Hematopoietic multipotent progenitor cell treated with erythropoietin and hydrocortisone succinate and interleukin-3 and kit ligand, for 15 days (in vitro differentiated cells): Measurements from ENCODE around the gene MAT2A.
"Not testable (repeated sequence)": the region's sequence is repeated elsewhere in the genome, so short reads cannot be mapped to it uniquely, and the experiment has no call there.

ENCODE experiments used
- DNase-seq: peaks from one replicate; pipeline ENCODE4 v3.0.0-alpha.2; 2015; ENCODE audit warnings: low spot score

Gene MAT2A

DNA sequence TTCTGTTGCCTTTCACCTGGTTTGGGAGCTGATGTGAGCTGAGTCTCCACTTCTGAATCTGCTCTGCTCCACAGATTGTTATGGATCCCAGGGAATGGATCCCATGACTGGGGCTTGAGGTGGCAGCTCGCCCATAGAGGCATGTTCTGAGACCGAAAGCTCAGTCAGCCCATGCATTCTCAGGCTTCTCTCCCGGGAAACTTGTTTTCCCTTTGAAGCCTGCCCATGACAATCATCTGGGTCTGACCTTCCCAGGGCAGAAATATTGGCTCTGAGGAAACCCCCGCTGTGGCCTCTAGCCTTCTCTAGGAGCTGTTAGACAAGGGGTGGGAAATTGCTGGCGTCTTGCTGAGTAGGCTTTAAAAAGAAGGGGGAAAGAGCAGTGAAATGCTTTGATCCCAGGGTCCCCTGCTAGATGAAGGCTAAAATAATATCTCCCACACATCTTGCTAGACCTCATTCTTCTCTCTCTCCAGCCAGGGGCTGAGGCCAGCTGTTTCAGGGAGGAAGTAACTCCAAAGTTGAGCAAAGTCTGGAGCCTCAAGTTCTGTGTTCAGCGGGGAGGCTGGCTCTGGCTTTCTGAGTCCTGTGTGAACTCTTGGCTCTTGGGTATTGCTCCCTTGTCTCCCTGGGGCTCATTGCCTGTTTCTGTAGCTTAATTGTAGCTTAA is 40.4 kb downstream of the MAT2A start:
- no peak for DNase-seq

DNA sequence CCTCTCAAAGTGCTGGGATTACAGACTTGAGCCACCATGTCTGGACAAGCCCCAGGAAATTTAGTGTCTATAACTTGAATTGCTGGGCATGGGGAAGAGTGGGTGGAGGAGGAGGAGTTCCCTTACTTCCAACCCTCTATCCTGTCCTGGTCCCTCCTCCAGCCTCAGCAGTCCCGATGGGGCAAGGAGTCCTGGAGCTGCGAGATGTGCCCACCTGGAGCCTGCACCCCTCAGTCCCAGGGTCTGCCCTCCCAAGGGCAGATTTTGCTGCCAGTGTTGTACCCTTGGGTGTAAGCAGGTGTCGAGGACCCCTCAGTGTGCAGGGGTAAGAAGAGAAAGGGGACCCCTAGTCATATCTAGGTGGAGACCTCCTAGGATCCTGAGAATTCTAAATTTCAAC is 41.2 kb downstream of the MAT2A start:
- no peak for DNase-seq

DNA sequence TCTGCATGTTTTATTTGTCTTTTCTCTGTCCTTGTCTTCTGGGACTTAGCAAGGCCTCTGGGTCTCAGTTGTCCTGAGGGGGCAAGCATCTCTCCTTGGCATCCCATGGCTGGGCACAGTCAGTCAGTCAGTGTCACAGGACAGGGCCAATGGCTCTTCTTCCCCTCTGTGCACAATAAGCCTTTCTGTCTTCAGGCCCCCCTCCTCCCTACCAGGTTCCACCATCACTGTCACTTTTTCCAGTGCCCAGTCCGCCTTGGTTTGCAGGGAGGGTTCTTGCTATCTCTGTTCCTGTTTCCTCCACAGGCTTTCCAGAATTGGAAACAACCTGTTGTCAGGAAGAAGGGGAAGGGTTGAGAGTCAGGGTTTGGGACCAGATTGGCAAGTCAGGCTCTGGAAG is 43.5 kb downstream of the MAT2A start:
- no peak for DNase-seq

DNA sequence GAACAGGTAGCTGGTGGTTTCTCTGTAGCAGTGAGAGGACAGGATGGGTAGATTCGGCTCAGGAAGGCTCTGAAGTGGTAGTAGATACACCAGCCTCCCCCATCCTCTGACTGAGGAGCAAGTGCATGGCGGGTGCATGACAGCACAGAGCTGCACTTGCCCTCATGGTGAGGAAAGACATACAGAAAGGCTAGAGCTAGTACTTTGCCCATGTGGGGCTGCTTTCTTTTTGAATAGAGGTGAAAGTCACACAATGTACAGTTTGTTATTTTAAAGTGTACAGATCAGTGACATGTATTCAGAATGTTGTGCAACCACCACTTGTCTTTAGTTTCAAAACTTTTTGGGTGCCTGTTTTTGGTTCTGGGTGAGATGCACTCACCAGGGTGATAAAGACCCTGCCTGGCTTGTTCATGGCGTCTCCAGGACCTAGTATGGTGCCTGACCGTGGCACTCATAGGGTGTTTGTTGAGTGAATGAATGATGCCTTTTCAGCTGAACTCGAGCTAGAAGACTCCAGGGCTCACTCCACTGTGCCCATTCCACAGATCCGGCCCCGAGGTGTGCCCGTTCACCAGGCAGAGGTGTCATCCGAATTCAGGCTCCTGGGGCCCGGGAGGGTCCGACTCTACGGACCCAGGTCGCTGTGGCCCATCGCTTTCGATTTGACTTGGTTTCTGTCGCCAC is 44.8 kb downstream of the MAT2A start:
- no peak for DNase-seq

DNA sequence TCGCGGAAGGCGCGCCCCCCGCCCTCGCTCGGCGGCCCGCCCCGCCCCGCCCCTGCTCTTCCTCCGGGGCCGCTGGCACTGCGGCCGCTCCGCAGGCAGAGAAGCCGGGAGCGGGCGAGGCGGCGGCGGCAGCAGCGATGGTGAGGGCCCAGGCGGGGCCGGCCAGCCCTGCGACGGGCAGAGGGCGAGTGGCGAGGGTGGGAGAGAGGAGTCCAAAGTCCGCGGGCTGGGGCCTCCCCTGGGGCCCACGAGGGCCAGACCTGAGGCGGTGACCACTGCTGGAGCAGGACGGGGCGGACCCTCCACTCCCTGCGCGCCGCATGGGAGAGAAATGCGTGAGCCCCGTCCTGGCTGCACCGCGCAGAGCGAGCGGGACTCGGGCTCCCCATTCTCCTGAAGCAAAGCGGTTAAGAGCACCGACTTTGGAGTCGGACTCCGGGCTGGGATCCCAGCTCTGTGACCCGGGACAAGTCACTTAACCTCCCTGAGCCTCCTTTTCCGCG is 45.4 kb downstream of the MAT2A start, which contains the start of gene VAMP5:
Gene VAMP5 (plus strand): TSS at position 78 of the 503 bp plus-strand sequence. CDS start 60 bp downstream, at position 138.
- peak; percentile 27 for DNase-seq

DNA sequence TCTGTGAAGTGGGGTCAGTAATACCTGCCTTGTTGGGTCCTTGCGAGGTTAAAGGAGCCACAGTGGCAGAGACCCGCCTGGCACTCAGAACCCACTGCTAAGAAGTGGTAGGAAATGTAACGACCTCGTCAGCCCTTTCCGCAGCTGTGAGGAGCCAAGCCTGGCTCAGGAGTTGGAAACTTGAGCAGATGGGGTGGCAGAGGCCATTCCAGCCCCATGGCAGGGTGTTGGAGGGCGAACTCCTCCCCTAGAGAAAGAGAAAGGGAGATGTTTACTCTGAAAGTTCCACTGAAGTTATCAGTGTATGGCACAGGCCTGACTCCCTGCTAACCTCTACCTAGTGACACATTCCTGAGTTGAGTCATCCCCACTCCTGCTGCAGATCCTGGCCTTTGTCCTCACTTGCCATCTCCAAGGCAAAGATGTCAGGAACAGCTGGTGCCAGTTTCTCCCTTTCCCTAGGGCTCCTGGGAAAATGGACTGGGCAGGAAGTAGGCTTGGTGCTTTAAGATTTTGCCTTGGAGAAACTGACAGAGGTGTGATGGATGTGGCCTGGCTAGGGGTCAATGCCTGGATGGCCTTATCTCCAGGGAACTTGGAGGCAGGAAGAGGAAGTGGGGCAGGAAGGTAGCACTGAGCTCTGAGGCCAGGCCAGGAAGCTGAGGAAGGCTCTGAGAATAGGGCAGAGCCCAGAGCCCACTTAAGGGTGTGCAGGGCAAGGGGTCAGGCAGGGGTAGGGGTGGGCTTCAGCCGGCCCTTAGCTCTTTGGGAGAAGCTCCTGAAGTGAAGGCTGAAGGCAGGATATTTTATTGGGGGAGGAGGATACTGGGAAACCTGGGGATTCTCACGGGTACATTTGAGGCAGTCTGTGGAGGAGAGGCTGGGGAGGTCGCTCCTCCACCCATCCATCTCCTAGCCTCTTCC is 46.2 kb downstream of the MAT2A start:
- DNase-seq: no peak

DNA sequence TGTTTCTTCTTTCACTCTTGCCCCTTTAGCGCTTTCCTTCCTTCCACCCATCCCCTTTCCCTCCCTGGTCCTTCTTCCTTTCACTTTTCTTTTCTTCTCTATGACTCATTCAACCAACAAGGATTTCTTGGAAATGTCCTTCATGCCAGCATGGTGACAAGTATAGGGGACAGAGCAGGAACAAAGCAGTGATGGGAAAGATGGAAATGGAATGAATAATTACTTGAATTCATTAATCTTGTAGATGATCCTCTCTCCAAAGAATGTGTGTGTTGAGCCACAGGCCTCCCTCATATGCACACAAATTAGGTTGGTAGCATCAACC is 46.8 kb downstream of the MAT2A start:
- DNase-seq: no peak

DNA sequence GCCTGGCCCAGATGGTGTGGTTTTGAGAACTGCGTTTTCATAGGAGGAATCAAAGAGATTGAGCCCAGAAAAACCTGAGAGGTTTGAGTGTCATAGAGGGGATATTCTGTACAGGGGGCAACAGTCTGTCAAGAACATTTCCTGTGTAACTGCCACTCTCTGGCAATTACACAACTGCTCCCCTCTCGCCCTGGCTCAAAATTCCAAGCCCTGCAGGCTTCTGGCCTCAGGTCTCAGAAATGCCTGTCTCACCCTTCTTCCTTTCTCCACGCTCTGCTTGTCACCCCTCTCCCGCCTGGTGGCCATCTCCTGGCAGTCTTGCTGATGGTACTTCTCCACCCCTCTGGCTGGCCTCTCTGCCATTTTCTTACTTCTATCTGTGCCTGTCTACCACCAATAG is 49.3 kb downstream of the MAT2A start:
- DNase-seq: no peak

DNA sequence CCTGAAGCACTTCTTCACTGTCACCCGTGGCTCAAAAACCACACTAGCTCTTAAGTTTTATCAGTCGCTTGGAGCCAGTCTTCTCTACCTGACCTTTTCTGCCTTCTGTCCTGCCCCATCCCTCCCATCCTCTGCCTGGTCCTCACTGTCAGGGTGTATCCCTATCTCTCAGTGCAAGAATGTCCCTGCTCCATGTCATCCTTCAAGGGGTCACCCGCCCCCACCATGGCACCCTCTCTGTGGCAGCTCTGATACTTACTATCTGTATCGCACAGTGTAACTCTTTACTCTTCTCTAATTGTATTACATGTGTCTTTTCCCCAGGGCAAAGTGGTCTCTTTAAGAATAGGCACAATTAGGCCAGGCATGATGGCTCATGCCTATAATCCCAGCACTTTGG is 49.7 kb downstream of the MAT2A start:
- no peak for DNase-seq

DNA sequence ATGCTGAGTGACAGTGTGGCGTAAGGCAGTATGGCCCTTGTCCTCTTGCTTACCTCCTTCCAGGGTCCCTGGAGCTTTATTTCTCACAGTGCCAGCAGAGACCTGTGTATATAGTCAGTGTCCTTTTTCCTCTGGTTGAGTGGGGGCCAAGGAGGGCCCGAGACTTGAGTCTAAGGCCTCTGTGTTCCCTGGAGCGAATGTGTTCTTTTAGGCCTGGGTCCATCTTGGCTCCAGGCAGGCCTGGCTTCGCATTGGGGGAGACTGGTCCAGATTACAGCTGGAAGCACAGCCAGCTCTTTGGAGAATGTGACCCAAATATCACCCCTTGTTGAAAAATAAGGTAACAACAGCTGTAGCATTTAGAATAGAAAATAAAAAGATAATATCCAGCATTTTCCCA is 50.2 kb downstream of the MAT2A start:
- no peak for DNase-seq

DNA sequence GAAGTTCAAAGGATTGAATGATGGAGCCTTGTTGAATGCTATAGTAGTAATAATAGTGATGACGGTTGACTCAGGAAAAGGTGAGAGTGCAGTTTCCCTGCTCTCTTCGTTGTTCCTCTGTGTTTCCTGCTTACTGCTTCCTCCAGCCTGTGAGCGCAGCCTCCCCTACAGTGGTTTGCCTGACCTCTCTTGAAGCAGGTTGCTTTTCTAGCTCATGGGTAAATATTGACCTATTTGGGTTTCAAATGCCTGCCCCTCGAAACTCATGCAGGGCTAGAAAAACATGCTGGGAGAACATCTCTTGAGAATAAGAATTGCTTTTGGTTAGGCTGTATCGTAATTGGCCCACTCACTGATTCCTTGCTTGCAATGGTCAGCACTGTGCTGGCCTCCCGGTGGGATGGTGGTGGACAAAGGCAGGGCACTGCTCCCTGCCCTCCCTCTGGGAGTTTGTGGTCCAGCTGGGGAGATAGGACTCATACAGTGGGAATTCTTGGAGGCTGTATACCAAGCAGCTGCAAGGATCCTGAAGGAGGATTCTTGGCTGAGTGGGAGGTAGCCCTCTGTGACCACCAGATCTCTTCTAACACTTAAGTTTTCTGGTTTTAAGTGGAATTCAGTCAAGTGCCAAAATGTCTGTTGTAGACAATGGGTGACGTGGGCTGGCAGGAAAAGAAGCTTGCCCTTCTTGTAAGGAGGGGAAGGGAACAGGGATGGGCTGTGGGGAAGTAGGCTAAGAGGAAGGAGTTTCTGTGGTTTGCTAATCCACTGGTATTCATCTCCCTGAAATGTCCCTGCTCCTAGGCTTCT is 51.2 kb downstream of the MAT2A start:
- no peak for DNase-seq

DNA sequence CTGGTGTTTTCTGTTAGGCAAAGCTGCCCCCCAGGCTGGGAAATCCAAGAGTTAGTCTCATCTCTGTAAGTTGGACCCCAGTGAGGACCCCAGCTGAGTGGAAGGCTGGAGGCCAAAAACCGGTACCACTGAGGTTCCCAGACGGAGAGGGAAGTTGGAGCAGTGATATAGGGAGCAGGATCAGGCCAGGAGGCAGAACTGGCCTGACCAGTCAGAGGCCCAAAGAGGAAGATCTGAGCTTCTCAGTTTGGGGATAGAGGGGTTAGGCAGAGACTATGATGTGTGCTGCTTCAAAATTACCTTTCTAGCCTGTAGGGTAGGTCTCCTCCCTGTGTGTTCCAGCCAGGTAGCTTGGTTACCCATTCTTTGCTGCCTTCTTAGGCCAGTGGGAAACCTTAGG is 52.0 kb downstream of the MAT2A start:
- DNase-seq: no peak

DNA sequence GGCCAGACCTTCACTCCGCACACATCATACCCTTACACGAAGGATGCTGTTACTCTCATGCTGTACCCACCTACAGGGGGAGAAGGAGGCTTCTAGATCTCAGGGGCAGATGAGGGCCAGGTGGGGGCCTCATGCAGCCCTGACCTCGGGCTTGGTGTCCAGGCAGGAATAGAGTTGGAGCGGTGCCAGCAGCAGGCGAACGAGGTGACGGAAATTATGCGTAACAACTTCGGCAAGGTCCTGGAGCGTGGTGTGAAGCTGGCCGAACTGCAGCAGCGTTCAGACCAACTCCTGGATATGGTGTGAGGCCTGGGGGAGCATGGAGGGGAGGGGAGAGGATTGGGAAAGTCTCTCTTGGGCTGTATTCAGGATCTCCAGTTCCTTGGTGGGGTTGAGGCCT is 52.6 kb downstream of the MAT2A start:
- no peak for DNase-seq

DNA sequence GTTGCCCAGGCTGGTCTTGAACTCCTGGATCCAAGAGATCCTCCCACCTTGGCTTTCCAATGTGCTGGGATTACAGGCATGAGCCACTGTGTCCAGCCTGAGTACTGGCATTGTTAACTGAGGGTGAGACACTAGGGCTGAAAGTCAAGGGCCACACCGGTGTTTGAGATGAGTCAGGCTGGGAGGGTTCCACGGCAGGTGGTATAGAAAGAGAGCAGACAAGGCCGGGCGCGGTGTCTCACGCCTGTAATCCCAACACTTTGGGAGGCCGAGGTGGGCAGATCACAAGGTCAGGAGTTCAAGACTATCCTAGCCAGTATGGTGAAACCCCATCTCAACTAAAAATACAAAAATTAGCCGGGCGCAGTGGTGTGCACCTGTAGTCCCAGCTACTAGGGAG is 53.3 kb downstream of the MAT2A start:
- DNase-seq: not testable (repeated sequence)

DNA sequence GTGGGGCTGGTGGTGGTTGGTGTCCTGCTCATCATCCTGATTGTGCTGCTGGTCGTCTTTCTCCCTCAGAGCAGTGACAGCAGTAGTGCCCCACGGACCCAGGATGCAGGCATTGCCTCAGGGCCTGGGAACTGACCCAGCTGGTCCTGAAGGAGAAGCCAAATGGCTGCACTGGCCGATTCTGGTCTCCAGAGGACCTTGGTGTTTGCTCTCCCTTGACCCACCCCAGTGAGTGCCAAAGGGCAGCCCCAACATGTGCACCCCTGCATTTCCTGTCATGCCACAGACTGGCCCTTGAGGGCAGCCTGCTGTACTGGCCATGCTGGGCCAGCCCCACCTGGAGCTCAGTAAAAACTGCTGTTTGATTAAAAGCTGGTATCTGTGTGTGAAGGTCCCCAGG is 54.1 kb downstream of the MAT2A start:
- no peak for DNase-seq
